GM19328 (cell line): ENCODE results near the gene TTC34.
"Not testable (repeated sequence)": the region's sequence is repeated elsewhere in the genome, so short reads cannot be mapped to it uniquely, and the experiment has no call there.

Experiments used
- ATAC-seq: cut with Tn5 transposase; IDR thresholded peaks from one replicate; pipeline ENCODE4 v1.9.1; 2021; ENCODE audit warnings: mild to moderate bottlenecking, moderate library complexity; ENCODE audit not compliant: unreplicated experiment

TTC34 gene

GRCh38 chr1:2630498-2631135 is 170.9 kb downstream of the TTC34 start:
- no peak for ATAC-seq

DNA sequence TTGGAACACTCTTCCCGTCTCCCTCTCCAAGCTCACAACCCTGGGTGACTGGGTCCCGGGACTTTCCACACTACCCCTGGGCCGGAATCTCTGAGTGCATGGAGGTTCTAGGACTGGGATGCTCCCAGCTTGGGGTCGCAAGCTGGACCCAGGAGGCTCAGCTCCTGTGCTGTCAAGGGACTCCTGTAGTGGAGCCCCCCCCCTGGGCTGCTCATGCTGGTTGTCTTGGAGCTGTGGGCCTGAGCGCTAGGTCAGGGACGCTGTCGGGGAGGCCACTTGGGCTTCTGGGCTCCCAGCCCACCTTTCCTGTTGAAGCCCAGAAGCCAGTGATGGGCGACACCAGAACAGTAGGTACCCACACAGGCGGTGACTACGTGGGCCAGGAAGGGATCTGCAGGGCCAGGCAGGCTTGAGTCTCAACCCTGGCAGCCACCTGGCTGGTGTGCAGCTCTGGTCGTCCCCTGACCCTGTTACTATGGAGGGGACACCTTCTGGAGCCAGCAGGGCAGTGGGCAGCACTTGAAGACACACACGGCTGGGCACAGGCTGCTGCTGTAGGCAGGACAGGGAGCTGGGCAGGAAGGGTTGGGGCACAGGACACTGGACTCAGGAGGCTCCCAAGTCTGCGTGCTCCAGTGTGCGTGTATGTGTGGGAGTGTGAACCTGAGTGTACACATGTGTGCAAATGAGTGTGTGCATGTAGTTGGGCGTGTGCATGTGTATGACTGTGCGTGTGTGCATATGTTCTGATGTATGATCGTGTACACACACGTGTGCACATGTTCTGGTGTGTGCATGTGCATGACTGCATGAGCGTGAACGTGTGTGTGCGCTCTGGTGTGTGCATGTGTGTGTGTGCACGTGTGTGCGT is 171.6 kb downstream of the TTC34 start:
- ATAC-seq, result no peak

DNA sequence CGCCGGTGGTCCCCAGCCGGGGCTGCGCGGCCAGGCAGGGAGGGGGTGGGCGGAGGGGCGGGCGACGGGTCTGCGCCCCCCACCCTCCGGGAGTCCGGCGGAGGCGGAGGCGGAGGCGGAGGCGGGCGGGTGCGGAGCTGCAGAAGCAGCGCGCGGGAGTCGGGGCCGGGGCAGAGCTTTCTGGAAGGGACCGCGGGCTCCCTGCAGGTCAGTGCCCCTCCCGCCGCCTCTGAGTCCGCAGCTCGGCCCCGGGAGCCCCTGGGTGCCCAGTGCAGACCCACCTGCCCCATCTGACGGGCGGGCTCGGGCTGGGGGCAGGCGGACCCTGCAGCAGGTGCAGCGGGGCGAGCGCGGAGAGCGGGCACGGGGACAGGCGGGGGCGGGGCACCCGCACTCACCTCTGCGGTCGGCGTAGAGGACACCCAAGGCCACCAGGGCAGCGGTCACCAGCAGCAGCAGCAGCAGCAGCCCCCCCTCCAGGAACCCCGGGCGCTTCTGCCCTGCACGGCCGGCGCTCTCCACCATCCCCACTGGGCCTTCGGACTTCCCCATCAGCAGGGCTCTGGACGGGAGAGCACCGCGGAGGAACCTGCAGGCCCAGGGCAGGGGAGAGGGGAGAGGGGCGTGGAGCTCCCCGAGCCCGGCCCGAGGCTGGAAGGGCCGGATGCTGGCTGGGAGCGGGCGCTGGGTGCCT is 172.4 kb downstream of the TTC34 start:
- ATAC-seq, result no peak

GRCh38 chr1:2628191-2628932 is 173.1 kb downstream of the TTC34 start:
- no peak for ATAC-seq

DNA sequence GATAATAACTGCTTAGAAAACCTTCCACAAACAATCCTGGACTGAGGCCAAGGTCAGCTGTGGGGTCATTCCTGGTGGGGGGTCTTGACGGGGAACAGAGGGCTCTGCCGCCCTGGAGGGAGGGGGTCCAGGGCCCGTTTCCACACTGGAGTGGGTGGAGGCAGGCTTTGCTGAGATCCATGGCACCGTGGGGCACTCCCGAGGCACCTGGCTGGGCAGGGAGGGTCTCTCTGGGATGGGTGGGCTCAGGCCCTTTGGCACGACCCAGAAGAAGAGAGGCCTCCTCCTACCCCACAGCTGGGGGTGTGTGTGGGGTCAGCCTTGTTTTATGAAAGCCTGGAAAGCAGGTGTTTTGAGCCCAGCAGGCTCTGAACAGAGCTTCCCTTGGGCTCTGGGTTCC is 173.7 kb downstream of the TTC34 start:
- no peak for ATAC-seq

DNA sequence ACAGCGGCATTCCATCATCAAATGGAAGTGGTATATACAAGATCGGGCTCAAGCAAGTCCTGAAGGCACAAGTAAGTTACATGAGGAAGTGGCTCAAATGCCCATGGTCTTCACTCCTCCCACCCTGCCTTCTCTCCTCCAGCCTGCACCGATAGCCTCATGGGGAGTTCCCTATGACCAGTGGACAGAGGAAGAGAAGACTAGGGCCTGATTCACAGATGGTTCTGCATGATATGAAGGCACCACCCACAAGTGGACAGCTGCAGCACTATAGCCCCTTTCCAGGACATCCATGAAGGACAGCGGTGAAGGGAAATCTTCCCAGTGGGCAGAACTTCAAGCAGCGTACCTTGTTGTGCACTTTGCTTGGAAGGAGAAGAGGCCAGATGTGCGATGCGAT is 175.7 kb downstream of the TTC34 start:
- ATAC-seq, result not testable (repeated sequence)

DNA sequence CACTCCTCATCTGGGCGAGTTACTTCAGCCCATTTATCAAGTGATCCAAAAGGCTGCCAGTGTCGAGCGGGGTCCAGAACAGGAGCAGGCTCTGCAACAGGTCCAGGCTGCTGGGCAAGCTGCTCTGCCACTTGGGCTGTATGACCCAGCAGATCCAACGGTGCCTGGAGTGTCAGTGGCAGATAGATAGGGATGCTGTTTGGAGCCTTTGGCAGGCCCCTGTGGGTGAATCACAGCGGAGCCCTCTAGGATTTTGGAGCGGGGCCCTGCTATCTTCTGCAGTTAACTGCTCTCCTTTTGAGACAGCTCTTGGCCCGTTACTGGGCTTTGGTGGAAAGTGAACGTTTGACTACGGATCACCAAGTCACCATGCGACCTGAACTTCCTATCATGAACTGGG is 176.2 kb downstream of the TTC34 start:
- ATAC-seq, result no peak

DNA sequence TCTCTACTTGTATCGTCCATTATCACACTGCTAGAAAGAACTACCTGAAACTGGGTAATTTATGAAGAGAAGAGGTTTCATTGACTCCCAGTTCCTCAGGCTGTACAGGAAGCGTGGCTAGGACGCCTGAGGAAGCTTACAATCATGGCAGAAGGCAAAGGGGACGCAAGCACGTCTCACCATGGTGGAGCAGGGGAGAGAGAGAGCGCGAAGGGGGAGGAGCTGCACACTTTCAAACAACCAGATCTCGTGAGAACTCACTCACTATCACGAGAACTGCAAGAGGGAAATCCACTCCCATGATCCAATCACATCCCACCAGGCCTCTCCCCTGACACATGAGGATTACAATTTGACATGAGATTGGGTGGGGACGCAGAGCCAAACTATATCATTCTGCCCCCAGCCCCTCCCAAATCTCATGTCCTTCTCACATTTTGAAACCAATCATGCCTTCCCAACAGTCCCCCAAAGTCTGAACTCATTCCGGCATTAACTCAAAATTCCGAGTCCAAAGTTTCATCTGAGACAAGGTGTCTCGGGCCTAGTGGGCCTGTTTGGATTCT is 176.7 kb downstream of the TTC34 start:
- ATAC-seq, result no peak

DNA sequence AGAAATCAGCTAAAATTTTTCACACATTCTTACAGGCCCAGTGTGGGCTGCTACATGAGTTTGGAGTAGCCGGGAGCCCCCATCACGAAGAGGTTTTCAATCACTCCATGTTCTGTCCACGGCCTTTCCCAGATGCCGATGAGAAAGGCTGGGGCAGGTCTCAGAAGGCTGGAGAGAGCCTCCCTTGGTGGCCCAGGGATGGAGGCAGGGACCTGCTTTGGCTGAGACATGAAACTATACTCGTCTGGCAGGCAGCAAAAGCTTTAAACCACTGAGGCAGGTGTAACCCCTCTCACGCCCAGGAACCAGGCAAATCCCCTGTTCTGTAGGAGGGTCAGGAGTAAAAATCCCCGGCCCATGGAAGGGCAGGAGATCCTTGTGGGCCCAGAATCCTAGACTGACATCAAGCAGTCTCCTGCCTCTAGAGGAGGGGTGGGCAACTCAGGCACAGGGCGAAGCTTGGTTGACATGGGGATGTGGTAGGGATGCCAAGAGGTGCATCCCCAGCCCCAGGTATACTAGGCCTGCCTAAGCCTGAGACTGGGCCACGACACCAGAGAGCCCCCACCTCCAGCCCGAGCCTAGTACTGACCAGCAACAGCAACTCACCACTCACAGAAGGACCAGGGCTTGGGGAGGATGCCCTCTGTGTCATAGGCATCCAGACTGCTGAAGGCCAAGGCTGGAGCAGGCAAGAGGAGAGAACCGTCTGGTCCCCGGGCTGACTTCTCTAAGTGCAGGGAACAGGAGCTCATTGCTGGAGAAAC is 177.7 kb downstream of the TTC34 start:
- no peak for ATAC-seq

DNA sequence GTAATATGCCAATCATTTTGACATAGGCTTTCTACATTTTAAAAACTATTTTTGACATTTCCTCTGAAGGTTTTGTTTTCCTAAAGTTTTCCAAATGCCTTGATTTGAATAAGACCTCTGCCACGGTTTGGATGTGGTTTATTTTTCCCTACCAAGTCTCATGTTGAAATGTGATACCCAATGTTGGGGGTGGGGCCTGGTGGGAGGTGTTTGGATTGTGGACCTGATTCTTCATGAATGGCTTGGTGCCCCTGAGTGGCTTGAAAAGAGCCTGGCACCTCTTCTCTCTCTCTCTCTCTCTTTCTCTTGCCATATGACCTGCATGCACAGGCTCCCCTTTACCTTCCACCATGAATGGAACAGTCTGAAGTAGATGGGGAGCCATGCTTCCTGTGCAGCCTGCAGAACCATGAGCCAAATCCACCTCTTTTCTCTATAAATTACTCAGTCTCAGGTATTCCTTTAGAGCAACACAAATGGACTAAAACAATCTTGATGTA is 183.5 kb downstream of the TTC34 start:
- ATAC-seq, result no peak

DNA sequence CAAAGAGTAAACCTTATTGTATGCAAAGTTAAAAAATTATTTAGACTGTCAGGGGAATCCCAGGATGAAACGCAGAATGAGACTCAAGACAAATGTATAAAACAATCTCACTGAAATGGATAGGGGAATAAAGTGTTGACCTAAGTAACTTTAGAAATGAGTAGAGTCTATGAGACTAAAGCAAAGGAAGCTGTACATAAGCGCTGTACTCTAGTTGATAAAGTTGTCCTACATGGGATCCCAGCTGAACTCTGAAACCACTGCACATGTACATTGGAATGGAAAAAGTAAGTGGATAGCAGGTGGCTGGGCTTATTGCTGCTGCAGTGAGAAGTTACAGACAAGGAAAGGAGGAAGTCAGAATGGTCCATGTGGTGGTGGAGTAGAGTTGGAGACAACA is 187.3 kb downstream of the TTC34 start:
- ATAC-seq, result no peak

GRCh38 chr1:2612591-2613365 is 188.7 kb downstream of the TTC34 start:
- no peak for ATAC-seq

DNA sequence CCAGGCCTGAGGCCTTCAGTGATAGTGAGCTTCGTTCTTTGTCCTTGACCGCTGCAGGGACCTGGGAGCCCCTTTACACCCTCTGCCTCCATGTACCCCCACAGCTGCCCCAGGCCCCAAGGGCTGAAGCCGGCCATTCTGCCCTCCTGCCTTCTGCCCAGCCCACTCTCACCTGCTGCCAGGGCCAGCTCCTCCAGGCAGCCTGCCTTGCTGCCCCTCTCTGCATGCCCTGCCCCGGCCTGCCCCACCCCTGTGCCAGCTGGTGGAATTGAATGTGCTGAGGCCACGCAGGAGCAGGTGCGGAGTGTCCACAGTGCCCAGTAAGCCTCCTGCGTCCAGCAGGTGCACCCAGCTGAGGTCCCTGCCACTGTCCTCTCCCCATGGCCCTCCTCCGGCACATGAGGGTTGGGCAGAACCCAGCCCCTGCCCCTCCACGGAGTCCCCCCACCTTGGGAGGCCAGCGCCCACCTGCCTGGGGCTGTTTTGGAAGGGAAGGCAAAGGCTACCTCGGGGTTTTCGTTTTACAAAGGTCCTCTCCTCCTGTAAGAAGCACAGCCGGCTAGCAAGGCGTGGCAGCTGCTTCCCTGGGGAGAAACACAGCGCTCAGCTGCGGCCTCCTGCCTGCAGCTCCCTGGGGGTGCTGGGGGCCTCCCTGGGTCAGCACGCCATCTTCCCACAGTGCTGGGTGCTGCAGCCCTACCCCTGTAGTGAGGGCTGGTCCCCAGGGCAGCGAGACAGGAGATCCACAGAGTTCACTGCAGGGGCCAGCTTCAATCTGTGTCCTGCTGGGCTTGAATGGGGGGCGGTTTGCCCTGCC is 189.7 kb downstream of the TTC34 start:
- no peak for ATAC-seq

- no peak for ATAC-seq
These were observed 190.4 kb downstream of the TTC34 start for GRCh38 chr1:2611031-2611501.

DNA sequence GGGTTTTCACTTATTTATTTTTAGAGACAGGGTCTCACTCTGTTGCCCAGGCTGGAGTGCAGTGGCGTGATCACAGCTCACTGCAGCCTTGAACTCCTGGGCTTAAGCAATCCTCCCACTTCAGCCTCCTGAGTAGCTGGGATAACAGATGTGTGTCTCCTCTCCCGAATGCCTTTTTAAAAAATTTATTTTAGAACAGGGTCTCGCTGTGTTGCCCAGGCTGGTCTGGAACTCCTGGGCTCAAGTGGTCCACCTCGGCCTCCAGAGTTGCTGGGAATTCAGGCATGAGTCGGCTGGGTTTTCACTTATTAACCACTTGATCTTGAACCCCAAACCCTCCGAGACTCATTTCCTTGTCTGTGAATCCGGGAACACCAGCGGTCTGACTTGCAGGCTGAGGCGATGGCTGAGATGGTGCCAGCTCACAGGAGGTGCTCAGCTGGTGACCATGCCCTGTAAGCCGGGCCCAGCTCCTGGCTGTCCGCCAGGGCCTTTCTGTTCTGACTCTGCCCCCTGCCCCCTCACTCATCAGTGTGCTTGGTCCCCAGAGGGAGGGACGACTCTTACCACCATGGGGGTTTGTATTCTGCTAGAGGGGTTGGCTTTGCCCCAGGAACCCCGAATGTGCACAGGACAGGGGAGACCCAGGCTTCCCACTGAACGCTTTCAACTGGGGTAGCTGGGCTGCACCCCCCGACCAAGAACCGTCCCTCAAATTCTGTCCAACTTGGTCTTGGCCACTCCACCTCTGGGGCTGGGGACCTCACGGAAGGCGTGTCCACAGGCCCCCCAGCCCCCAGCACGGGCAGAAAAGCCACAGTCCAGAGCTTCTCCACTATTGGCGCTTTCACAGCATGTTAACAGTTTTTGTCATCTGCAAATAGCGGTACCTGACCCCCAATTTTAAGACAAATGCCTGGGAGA is 191.2 kb downstream of the TTC34 start:
- ATAC-seq, result no peak

- no peak for ATAC-seq
These were observed 192.0 kb downstream of the TTC34 start for GRCh38 chr1:2609319-2610035.
